HG03575 (cell line): ENCODE results near the gene SNX20.

Experiments used
- ATAC-seq: cut with Tn5 transposase; IDR thresholded peaks from one replicate; pipeline ENCODE4 v1.9.1; 2021; ENCODE audit not compliant: unreplicated experiment, insufficient number of reproducible peaks, low FRiP score; ENCODE audit errors: extremely low read depth

The SNX20 gene

GRCh38 chr16:50684823-50685461 lies 3.8 kb upstream of the SNX20 start:
- no peak for ATAC-seq

- no peak for ATAC-seq
Measured at GRCh38 chr16:50683689-50684374, 2.7 kb upstream of the SNX20 start.

GRCh38 chr16:50680556-50680893 lies 587 bp downstream of the SNX20 start:
- no peak for ATAC-seq

GRCh38 chr16:50679676-50680555 lies 1.2 kb downstream of the SNX20 start:
- ATAC-seq: no peak

- no peak for ATAC-seq
Measured at GRCh38 chr16:50679266-50679665, 1.8 kb downstream of the SNX20 start.

- ATAC-seq: no peak
Measured at GRCh38 chr16:50678531-50678930, 2.6 kb downstream of the SNX20 start.

GRCh38 chr16:50677351-50677750 lies 3.8 kb downstream of the SNX20 start:
- ATAC-seq: no peak

- ATAC-seq: no peak
Measured at GRCh38 chr16:50676684-50677225, 4.4 kb downstream of the SNX20 start.

- no peak for ATAC-seq
Measured at GRCh38 chr16:50675686-50676610, 5.2 kb downstream of the SNX20 start.

- no peak for ATAC-seq
Measured at GRCh38 chr16:50674831-50675230, 6.3 kb downstream of the SNX20 start.

GRCh38 chr16:50673496-50674275 lies 7.4 kb downstream of the SNX20 start:
- no peak for ATAC-seq

GRCh38 chr16:50671644-50672260 lies 9.4 kb downstream of the SNX20 start:
- no peak for ATAC-seq

- no peak for ATAC-seq
Measured at GRCh38 chr16:50670476-50670875, 10.6 kb downstream of the SNX20 start.

- no peak for ATAC-seq
Measured at GRCh38 chr16:50669741-50670140, 11.4 kb downstream of the SNX20 start.

- ATAC-seq: no peak
Measured at GRCh38 chr16:50668368-50669008, 12.6 kb downstream of the SNX20 start.

GRCh38 chr16:50667497-50668367 lies 13.4 kb downstream of the SNX20 start:
- no peak for ATAC-seq
